ENCODE measurements around the gene FBXO46.
A peak's percentile ranks its signal among the peaks of the same experiment; 100 is the strongest.

The FBXO46 gene

DNA sequence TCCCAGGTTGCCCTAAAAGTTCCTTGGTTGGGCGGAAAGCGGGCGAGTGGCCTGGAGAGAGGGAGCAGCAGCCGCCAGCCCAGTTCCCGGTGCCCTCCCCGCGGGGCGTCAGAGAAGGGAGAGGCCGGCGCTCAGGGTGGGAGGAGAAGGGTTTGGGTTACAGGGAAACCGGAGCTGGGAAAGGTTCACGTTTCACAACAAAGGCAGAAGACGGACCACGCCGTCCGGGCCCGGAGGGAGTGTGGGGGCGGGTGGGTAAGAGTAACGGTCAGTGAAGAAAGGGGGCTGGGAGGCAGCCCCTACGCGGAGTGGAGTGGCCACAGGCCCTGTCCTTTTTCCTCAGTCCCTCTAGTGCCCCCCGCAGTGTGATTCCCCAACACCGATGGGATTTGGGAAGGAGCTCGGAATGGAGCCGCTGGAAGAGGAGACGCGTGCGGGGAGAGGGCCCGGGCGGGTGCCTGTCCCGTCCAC is 36.7 kb upstream of the FBXO46 start:
- no peaks in the 10 kb centered on the region for H3K9me3 ChIP-seq (ENCODE audit: insufficient read depth, low read depth, low read length)
- H3K4me3 ChIP-seq (ENCODE audit: low read length, poor library complexity, severe bottlenecking): peak overlapping the region; percentile 85
- H3K4me2 ChIP-seq (ENCODE audit: low read depth, low read length, poor library complexity, severe bottlenecking): peak overlapping the region; percentile 75
- H4K20me1 ChIP-seq (ENCODE audit: insufficient read depth, low read length, poor library complexity, severe bottlenecking): no peaks in the 10 kb centered on the region
- TF ChIP-seq CTCF (conservative IDR thresholded peaks at IDR 0.05; ENCODE audit: low read length): no peak
- no peak for TF ChIP-seq EZH2phosphoT487 (IDR thresholded peaks at IDR 0.05; ENCODE audit: borderline replicate concordance)
- H3K9ac ChIP-seq (ENCODE audit: low read depth, low read length, poor library complexity, severe bottlenecking): no peak overlapping the region
- no peaks in the 10 kb centered on the region for H3K27me3 ChIP-seq (ENCODE audit: insufficient read depth, low read length, poor library complexity, severe bottlenecking)
- no peaks in the 10 kb centered on the region for H3F3A ChIP-seq (ENCODE audit: low read depth)
- H3K36me3 ChIP-seq (ENCODE audit: insufficient read depth, low read length): no peaks in the 10 kb centered on the region
- H2AFZ ChIP-seq (ENCODE audit: low read length): no peak overlapping the region
- no peaks in the 10 kb centered on the region for H3K9me2 ChIP-seq (replicated peaks; ENCODE audit: low read depth, low read length)
- H3K79me2 ChIP-seq (ENCODE audit: insufficient read depth, low read length): peaks cover 9% of the 10 kb centered on the region
- H3K4me1 ChIP-seq (ENCODE audit: insufficient read depth, low read length, poor library complexity, severe bottlenecking): peaks cover 8% of the 10 kb centered on the region

DNA sequence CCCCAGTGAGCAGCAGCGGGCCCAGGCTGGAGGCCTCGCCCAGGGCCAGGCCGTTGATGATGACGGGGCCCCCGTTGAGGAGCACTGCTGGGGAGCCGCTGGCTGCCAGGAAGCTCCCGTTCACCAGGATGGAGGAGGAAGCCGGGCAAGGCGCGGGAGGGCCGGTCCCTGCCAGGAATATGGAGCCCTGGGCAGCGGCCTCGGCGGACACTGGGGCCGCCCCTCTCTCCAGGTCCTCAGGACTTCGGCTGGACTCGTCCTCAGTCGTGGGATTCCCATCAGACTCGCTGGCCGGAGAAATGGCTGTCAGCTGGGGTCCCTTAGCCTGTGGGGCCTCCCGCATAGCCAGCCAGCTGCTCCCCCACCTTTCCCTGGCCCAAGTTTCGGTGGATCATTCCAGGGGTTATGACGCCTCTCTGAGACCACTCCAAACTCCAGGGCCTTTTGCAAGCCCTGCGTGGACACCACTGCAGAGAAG is 36.2 kb upstream of the FBXO46 start:
- Histone ChIP-seq H3K4me1 (ENCODE audit: insufficient read depth, low read length, poor library complexity, severe bottlenecking) (peaks cover 8% of the 10 kb centered on the region), H3K4me2 (ENCODE audit: low read depth, low read length, poor library complexity, severe bottlenecking) (peak overlapping the region; percentile 75), H3K4me3 (ENCODE audit: low read length, poor library complexity, severe bottlenecking) (peak overlapping the region; percentile 85)

DNA sequence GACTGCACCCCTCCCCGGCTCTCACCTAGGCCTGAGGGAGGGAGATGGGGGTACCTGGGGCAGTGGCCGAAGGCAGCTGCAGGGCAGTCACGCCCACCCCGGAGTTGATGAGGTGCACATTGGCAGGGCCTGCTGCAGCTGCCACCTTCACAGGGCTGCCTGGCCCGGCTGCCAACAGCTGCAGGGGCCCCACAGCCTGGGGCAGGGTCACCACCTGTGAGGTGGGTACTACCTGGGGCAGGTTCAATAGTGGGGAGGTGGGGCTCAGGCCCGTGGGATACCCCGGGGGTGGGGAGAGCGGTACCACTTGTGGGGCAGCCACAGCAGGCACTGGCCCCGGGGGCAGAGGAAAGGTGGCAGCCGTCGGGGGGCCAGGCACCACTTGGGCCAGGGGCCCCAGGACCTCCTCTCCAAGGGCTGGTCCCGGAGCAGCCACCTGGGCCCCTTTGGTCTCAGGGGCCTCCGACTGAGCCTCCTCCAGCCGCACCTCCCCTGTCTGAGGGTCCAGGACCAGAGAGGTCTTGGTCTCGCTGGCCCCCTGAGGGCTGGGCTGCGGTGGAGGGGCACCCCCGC is 35.7 kb upstream of the FBXO46 start:
- Histone ChIP-seq H3K9ac (ENCODE audit: low read depth, low read length, poor library complexity, severe bottlenecking) (no peak overlapping the region), H3K9me3 (ENCODE audit: insufficient read depth, low read depth, low read length) (no peaks in the 10 kb centered on the region), H3K27me3 (ENCODE audit: insufficient read depth, low read length, poor library complexity, severe bottlenecking) (no peaks in the 10 kb centered on the region), H3K36me3 (ENCODE audit: insufficient read depth, low read length) (no peaks in the 10 kb centered on the region), H3K4me3 (ENCODE audit: low read length, poor library complexity, severe bottlenecking) (no peak overlapping the region), H2AFZ (ENCODE audit: low read length) (no peak overlapping the region), H3K9me2 (replicated peaks; ENCODE audit: low read depth, low read length) (no peaks in the 10 kb centered on the region), H3K4me2 (ENCODE audit: low read depth, low read length, poor library complexity, severe bottlenecking) (no peak overlapping the region), H3K4me1 (ENCODE audit: insufficient read depth, low read length, poor library complexity, severe bottlenecking) (peaks cover 8% of the 10 kb centered on the region), H4K20me1 (ENCODE audit: insufficient read depth, low read length, poor library complexity, severe bottlenecking) (no peaks in the 10 kb centered on the region), H3K79me2 (ENCODE audit: insufficient read depth, low read length) (peaks cover 9% of the 10 kb centered on the region), H3F3A (ENCODE audit: low read depth) (no peaks in the 10 kb centered on the region)
- no peak for TF ChIP-seq EZH2phosphoT487 (IDR thresholded peaks at IDR 0.05; ENCODE audit: borderline replicate concordance)
- TF ChIP-seq CTCF (conservative IDR thresholded peaks at IDR 0.05; ENCODE audit: low read length): no peak

More for the DNA sequence above, 36.2 kb upstream of the FBXO46 start:
- Histone ChIP-seq H3K9ac (ENCODE audit: low read depth, low read length, poor library complexity, severe bottlenecking) (no peak overlapping the region), H3K9me3 (ENCODE audit: insufficient read depth, low read depth, low read length) (no peaks in the 10 kb centered on the region), H3K9me2 (replicated peaks; ENCODE audit: low read depth, low read length) (no peaks in the 10 kb centered on the region), H3K36me3 (ENCODE audit: insufficient read depth, low read length) (no peaks in the 10 kb centered on the region), H3K27me3 (ENCODE audit: insufficient read depth, low read length, poor library complexity, severe bottlenecking) (no peaks in the 10 kb centered on the region), H4K20me1 (ENCODE audit: insufficient read depth, low read length, poor library complexity, severe bottlenecking) (no peaks in the 10 kb centered on the region), H2AFZ (ENCODE audit: low read length) (no peak overlapping the region), H3F3A (ENCODE audit: low read depth) (no peaks in the 10 kb centered on the region), H3K79me2 (ENCODE audit: insufficient read depth, low read length) (peaks cover 9% of the 10 kb centered on the region)
- no peak for TF ChIP-seq EZH2phosphoT487 (IDR thresholded peaks at IDR 0.05; ENCODE audit: borderline replicate concordance)
- no peak for TF ChIP-seq CTCF (conservative IDR thresholded peaks at IDR 0.05; ENCODE audit: low read length)

All from Loucy (cell line).